K562 (cell line): Measurements from ENCODE around the gene RNU6-9. TPM values are rescaled to one million over a fixed set of nuclear protein-coding genes. Genes with fewer than 3 reads are reported as not detected.
A peak's percentile ranks its signal among the peaks of the same experiment; 100 is the strongest.

ENCODE experiments used
- GATAD2B ChIP-seq: fragments of 450-650 bp; IDR thresholded peaks from 2 replicates; pipeline ENCODE4 v1.6.1; 2017; ENCODE audit warnings: mild to moderate bottlenecking, borderline replicate concordance
- MEF2D ChIP-seq: conservative IDR thresholded peaks from 2 replicates; pipeline ENCODE4 v1.6.1; 2016; ENCODE audit warnings: low read depth, missing genetic modification characterization, missing compliant biosample characterization
- MTA3 ChIP-seq: fragments of 450-650 bp; formaldehyde crosslinking; IDR thresholded peaks from 2 replicates; pipeline ENCODE4 v1.6.1; 2017; ENCODE audit warnings: mild to moderate bottlenecking, borderline replicate concordance
- RBM25 ChIP-seq: fragments of 200-400 bp; formaldehyde crosslinking; IDR thresholded peaks from 2 replicates; pipeline ENCODE4 v1.6.1; 2018; ENCODE audit warnings: low read length, low read depth, moderate library complexity; ENCODE audit not compliant: severe bottlenecking
- RBM34 ChIP-seq: fragments of 200-400 bp; formaldehyde crosslinking; IDR thresholded peaks from 2 replicates; pipeline ENCODE4 v1.6.1; 2018; ENCODE audit warnings: low read length, borderline replicate concordance; ENCODE audit not compliant: insufficient read depth
- SNRNP70 ChIP-seq: fragments of 200-400 bp; formaldehyde crosslinking; optimal IDR thresholded peaks from 2 replicates; pipeline ENCODE3; 2017; ENCODE audit warnings: low read depth, low read length
- TEAD1 ChIP-seq, 2 experiments: fragments of 450-650 bp in 1 of 2; sonication (generic) in 1 of 2; formaldehyde crosslinking; IDR thresholded peaks; 2 replicates each; pipeline versions ENCODE4 v1.4.0 to v1.8.0; 2020 to 2022; ENCODE audit warnings: mild to moderate bottlenecking in 2 of 2, missing genetic modification reagents in 1 of 2
- YY1 ChIP-seq, 3 experiments: IDR thresholded peaks; 2 replicates each; pipeline ENCODE4 v1.6.1; 2011; ENCODE audit warnings: low read length in 2 of 3, mild to moderate bottlenecking in 2 of 3, moderate library complexity in 2 of 3, borderline replicate concordance in 1 of 3, control low read depth in 1 of 3, low read depth in 1 of 3; ENCODE audit not compliant: insufficient read depth in 3 of 3, insufficient replicate concordance in 2 of 3, control insufficient read depth in 1 of 3, insufficient read length in 1 of 3; ENCODE audit errors: extremely low read depth in 1 of 3
- ZBTB12 ChIP-seq: fragments of 250-450 bp; sonication (Bioruptor Pico); IDR thresholded peaks from 2 replicates; pipeline ENCODE4 v1.4.0; 2020
- ZNF165 ChIP-seq: fragments of 250-450 bp; sonication (Bioruptor Pico); IDR thresholded peaks from 2 replicates; pipeline ENCODE4 v1.4.0; 2020; ENCODE audit warnings: borderline replicate concordance
- ZNF318 ChIP-seq, 2 experiments: fragments of 450-650 bp; IDR thresholded peaks; 2 replicates each; pipeline ENCODE4 v1.6.1; 2016; ENCODE audit warnings: mild to moderate bottlenecking in 2 of 2, borderline replicate concordance in 1 of 2, low read depth in 1 of 2, moderate library complexity in 1 of 2
- polyA plus RNA-seq, 8 experiments: library from polyadenylated mRNA; depleted of rRNA in 4 of 8; stranded (reverse) in 5 of 8; unstranded in 3 of 8; fragments of >200 nt; fragmentation: Nextera tagmentation in 2 of 8; fragmentation: Illumina TruSeq in 1 of 8; extraction: Ambion mirVana in 2 of 8; extraction: Trizol in 1 of 8; gene quantifications; 2 replicates each; pipeline versions ENCODE4 v1.2.1 to v1.2.3, GENCODE V29; 2011 to 2014; ENCODE audit warnings: inconsistent platforms in 1 of 8, missing spikeins in 1 of 8
- total RNA-seq, 7 experiments: library from RNA; depleted of rRNA in 6 of 7; stranded (reverse); fragments of >200 nt in 6 of 7; fragmentation: Illumina TruSeq in 2 of 7; extraction: Trizol in 2 of 7; gene quantifications; 2 replicates each; pipeline versions ENCODE4 v1.2.1 to v1.2.3, GENCODE V29; 2011 to 2021; ENCODE audit warnings: low replicate concordance in 1 of 7
- TF ChIP-seq, protein P1 (sequence below): fragments of 450-650 bp; IDR thresholded peaks from 2 replicates; pipeline ENCODE4 v1.6.1; 2017; ENCODE audit warnings: mild to moderate bottlenecking, moderate library complexity
- TF ChIP-seq, protein P2 (sequence below): fragments of 200-800 bp; sonication (Bioruptor generic); IDR thresholded peaks from 2 replicates; pipeline ENCODE4 v1.6.1; 2017; ENCODE audit warnings: missing genetic modification characterization, missing compliant biosample characterization

RNU6-9 gene
- total and polyA plus RNA-seq, 9 of the 15 experiments (the other 6 are each of a cell fraction or from before 2014, with no cell fraction given), result not detected

DNA sequence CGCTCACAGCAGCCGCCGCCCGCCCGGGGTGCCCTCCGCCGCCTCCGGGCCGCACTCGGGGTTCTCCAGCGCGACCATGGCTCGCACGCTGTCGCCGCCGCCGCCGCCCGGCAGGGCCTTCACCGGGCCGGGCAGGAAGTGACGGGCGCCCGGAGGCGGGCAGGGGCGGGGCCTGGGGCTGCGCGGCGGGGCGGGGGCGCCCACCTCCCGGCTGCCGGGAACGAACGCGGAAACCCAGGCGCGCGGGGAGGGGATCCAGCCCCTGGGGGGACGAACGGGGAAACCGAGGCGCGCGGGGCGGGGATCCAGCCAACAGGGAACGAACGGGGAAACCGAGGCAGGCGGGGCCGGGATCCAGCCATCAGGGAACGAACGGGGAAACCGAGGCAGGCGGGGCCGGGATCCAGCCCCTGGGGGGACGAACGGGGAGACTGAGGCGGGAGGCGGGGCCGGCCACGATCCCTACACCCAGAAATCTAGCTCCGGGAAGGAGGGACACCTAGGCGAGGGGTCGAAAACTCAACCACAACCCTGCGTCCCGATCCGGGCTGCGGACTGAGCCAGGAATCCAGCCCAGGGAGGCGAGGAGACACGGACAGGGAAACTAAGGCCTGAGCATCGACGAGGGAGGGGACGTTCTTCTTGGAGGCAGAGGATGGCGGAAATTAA is 19.9 kb downstream of the RNU6-9 start, which contains the start of gene R3HDM4 (continued):
- TF ChIP-seq GATAD2B, result no peak
- TF ChIP-seq, protein P1, sequence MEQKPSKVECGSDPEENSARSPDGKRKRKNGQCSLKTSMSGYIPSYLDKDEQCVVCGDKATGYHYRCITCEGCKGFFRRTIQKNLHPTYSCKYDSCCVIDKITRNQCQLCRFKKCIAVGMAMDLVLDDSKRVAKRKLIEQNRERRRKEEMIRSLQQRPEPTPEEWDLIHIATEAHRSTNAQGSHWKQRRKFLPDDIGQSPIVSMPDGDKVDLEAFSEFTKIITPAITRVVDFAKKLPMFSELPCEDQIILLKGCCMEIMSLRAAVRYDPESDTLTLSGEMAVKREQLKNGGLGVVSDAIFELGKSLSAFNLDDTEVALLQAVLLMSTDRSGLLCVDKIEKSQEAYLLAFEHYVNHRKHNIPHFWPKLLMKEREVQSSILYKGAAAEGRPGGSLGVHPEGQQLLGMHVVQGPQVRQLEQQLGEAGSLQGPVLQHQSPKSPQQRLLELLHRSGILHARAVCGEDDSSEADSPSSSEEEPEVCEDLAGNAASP, result no peak
- TF ChIP-seq RBM25, result no peak
- TF ChIP-seq MEF2D (tag), result no peak
- TF ChIP-seq TEAD1 (CRISPR knock-in tag; IDR thresholded peaks at IDR 0.05), result no peak
- no peak for TF ChIP-seq ZBTB12 (CRISPR knock-in tag)
- no peak for TF ChIP-seq MTA3
- no peak for TF ChIP-seq ZNF165 (CRISPR knock-in tag)
- TF ChIP-seq ZNF318 (IDR thresholded peaks at IDR 0.05; ENCODE audit: borderline replicate concordance in 1 of 2, low read depth in 1 of 2), result no peak
- TF ChIP-seq SNRNP70, result no peak
- TF ChIP-seq, protein P2, sequence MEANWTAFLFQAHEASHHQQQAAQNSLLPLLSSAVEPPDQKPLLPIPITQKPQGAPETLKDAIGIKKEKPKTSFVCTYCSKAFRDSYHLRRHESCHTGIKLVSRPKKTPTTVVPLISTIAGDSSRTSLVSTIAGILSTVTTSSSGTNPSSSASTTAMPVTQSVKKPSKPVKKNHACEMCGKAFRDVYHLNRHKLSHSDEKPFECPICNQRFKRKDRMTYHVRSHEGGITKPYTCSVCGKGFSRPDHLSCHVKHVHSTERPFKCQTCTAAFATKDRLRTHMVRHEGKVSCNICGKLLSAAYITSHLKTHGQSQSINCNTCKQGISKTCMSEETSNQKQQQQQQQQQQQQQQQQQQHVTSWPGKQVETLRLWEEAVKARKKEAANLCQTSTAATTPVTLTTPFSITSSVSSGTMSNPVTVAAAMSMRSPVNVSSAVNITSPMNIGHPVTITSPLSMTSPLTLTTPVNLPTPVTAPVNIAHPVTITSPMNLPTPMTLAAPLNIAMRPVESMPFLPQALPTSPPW (CRISPR knock-in tag), result peak; percentile 93
- peak in 2 of 3 experiments; percentile 69 to 73 for TF ChIP-seq YY1 (IDR thresholded peaks at IDR 0.05; ENCODE audit: borderline replicate concordance in 1 of 3, control insufficient read depth in 1 of 3, extremely low read depth in 1 of 3, insufficient read depth in 3 of 3, insufficient read length in 1 of 3, insufficient replicate concordance in 2 of 3, low read depth in 1 of 3, low read length in 2 of 3)
- no peak for TF ChIP-seq RBM34
